Activated CD4-positive, alpha-beta memory T cell treated with anti-CD3 and anti-CD28 coated beads, Interleukin-2, amount 10 ng/mL, durations not matched to agents 7 days and 5 days (primary cell): Measurements from ENCODE around the gene MORN1. TPM values are rescaled to one million over a fixed set of nuclear protein-coding genes. Genes with fewer than 3 reads are reported as not detected.
"Not testable (repeated sequence)": the region's sequence is repeated elsewhere in the genome, so short reads cannot be mapped to it uniquely, and the experiment has no call there.

Experiments used
- CTCF ChIA-PET: fragments of 350-600 bp; sonication (Branson Sonifier 250); formaldehyde crosslinking; loops from one replicate; lab custom pipeline; 2021; ENCODE audit warnings: antibody characterized with exemption, inconsistent platforms; lab: Charles Lee
- POLR2A ChIA-PET: fragments of 350-600 bp; sonication (Branson Sonifier 250); formaldehyde crosslinking; loops from one replicate; lab custom pipeline; 2021; ENCODE audit warnings: antibody characterized with exemption; lab: Charles Lee
- DNase-seq: peaks from one replicate; pipeline ENCODE4 v3.0.0-alpha.2; 2020
- H3K27ac Mint-ChIP-seq: one replicate; pipeline ENCODE4 v1.8.0; 2021; ENCODE audit warnings: mild to moderate bottlenecking, mixed read lengths
- H3K27me3 Mint-ChIP-seq: one replicate; pipeline ENCODE4 v1.8.0; 2021; ENCODE audit warnings: mixed read lengths
- H3K36me3 Mint-ChIP-seq: one replicate; pipeline ENCODE4 v1.8.0; 2021; ENCODE audit warnings: low read depth, mixed read lengths
- H3K4me1 Mint-ChIP-seq: one replicate; pipeline ENCODE4 v1.8.0; 2021; ENCODE audit warnings: mixed read lengths
- H3K4me3 Mint-ChIP-seq: one replicate; pipeline ENCODE4 v1.8.0; 2021; ENCODE audit warnings: mild to moderate bottlenecking, mixed read lengths
- H3K9me3 Mint-ChIP-seq: one replicate; pipeline ENCODE4 v1.8.0; 2021; ENCODE audit warnings: mixed read lengths
- total RNA-seq, 2 experiments: library from RNA; stranded (reverse); gene quantifications; one replicate each; pipeline ENCODE4 v1.2.3, GENCODE V29; 2021

Gene MORN1
- total RNA-seq, 2 experiments from 2014 or later: 6.2 to 6.3 TPM

DNA sequence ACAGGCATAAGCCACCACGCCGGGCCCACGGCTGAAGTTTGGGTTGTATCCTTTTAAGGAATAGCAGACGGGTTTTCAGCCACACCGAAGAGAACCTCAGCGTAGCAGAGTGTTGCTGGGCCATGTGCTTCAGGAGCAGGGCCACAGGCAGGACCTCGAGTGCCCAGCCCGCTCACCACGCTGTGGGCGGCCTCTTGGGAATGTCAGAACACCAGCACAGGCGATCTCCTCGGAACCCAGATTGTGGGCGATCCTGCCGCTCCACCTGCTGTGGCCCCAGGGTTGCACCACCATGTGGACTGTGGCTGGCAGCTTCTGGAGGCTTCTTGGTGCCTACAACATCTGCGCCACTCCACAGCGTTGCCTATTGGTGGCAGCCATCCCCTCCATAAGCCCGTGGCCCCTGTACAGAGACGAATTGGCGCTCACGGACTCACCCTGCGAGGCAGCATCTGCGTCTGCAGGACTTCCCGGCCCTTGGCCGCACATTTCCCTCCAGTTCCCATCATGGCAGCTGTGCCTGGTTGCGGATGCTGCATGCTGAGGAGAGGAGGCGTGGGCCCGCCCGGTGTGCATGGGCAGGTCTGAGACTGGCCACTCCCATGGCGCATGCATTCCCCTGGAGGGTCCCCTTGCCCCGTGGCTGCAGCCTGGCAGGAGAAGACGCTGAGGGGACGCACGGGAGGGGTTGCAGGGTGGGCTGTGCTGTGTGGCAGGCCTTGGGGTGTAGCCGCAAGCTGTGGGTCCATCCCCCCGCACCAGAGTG lies 93.9 kb downstream of the MORN1 start:
- no peaks in the 10 kb centered on the region for H3K27me3 Mint-ChIP-seq
- ChIA-PET POLR2A (interaction anchor here (10.2 kb wide), 1 partner anchor 66 kb away, joined by 148 read pairs; the partner anchor contains the start of gene SKI), CTCF (no interaction called here)
- no peak overlapping the region for H3K27ac Mint-ChIP-seq
- peaks cover 91% of the 10 kb centered on the region for H3K4me1 Mint-ChIP-seq
- no peak overlapping the region for H3K4me3 Mint-ChIP-seq
- H3K9me3 Mint-ChIP-seq: no peaks in the 10 kb centered on the region
- H3K36me3 Mint-ChIP-seq: peaks cover 13% of the 10 kb centered on the region
- no peak for DNase-seq

GRCh38 chr1:2296614-2297013 lies 94.7 kb downstream of the MORN1 start:
- CTCF ChIA-PET: no interaction called here
- peak overlapping the region; percentile 57 for H3K27ac Mint-ChIP-seq

GRCh38 chr1:2296211-2296610 lies 95.1 kb downstream of the MORN1 start:
- Mint-ChIP-seq H3K4me1 (peaks cover 91% of the 10 kb centered on the region), H3K27ac (peak overlapping the region; percentile 57), H3K36me3 (peaks cover 13% of the 10 kb centered on the region)
- DNase-seq, H3K9me3 Mint-ChIP-seq, H3K4me3 Mint-ChIP-seq, CTCF ChIA-PET, H3K27me3 Mint-ChIP-seq: not testable (repeated sequence)
- POLR2A ChIA-PET: interaction anchor here (10.2 kb wide), 1 partner anchor 65 kb away, joined by 148 read pairs; the partner anchor contains the start of gene SKI

More at GRCh38 chr1:2296614-2297013, 94.7 kb downstream of the MORN1 start:
- POLR2A ChIA-PET: interaction anchor here (10.2 kb wide), 1 partner anchor 65 kb away, joined by 148 read pairs; the partner anchor contains the start of gene SKI
- no peak for DNase-seq
- Mint-ChIP-seq H3K36me3 (peaks cover 13% of the 10 kb centered on the region), H3K27me3 (no peaks in the 10 kb centered on the region), H3K4me1 (peaks cover 91% of the 10 kb centered on the region), H3K9me3 (no peaks in the 10 kb centered on the region), H3K4me3 (no peak overlapping the region)

DNA sequence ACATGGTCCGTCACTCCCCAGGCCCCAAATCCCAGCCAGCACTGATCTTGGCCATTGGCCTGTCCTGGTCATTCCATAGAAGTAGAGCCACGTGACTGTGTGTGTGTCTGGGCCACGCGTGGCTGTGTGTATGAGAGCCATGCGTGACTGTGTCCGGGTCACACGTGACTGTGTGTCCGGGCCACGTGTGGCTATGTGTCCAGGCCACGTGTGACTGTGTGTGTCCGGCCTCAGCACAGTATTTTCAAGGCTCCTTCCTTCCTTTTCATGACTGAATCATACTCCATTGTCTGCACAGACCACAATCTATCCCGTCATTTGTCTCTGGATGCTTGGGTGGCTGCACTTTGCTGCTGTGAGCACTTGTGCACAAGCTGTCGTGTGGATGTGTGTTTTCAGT lies 95.8 kb downstream of the MORN1 start:
- ChIA-PET POLR2A (interaction anchor here (0.7 to 10.2 kb wide), 2 partner anchors 40 to 64 kb away, joined by 3 to 148 read pairs; partner anchors contain the start of gene SKI), CTCF (no interaction called here)
- no peak for DNase-seq
- H3K27me3 Mint-ChIP-seq: no peaks in the 10 kb centered on the region
- H3K27ac Mint-ChIP-seq: peak overlapping the region; percentile 21
- no peaks in the 10 kb centered on the region for H3K9me3 Mint-ChIP-seq
- H3K36me3 Mint-ChIP-seq: peaks cover 16% of the 10 kb centered on the region
- no peak overlapping the region for H3K4me3 Mint-ChIP-seq
- H3K4me1 Mint-ChIP-seq: peaks cover 93% of the 10 kb centered on the region

DNA sequence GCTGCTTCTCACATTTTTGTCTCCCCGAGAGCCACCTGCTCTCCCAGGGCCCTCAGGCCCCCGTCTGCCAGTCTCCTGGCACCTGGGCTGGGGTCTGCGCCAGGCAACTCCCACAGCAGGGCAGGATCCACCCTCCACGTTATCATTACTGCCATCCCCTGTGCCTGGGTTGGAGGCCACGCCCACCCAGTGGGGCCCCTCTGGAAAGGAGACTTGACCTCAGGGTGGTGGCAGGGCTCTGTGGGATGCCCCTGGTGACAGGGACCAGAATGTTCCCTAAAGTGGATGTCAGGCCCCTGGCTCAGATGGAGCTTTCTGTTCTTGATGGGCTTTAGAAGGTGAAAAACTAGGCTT lies 96.7 kb downstream of the MORN1 start:
- no peaks in the 10 kb centered on the region for H3K27me3 Mint-ChIP-seq
- ChIA-PET POLR2A (interaction anchor here (0.7 to 10.2 kb wide), 2 partner anchors 38 to 63 kb away, joined by 3 to 148 read pairs; partner anchors contain the start of gene SKI), CTCF (no interaction called here)
- DNase-seq: no peak
- H3K36me3 Mint-ChIP-seq: peaks cover 16% of the 10 kb centered on the region
- H3K9me3 Mint-ChIP-seq: no peaks in the 10 kb centered on the region
- H3K4me1 Mint-ChIP-seq: peaks cover 93% of the 10 kb centered on the region
- no peak overlapping the region for H3K27ac Mint-ChIP-seq
- H3K4me3 Mint-ChIP-seq: no peak overlapping the region

DNA sequence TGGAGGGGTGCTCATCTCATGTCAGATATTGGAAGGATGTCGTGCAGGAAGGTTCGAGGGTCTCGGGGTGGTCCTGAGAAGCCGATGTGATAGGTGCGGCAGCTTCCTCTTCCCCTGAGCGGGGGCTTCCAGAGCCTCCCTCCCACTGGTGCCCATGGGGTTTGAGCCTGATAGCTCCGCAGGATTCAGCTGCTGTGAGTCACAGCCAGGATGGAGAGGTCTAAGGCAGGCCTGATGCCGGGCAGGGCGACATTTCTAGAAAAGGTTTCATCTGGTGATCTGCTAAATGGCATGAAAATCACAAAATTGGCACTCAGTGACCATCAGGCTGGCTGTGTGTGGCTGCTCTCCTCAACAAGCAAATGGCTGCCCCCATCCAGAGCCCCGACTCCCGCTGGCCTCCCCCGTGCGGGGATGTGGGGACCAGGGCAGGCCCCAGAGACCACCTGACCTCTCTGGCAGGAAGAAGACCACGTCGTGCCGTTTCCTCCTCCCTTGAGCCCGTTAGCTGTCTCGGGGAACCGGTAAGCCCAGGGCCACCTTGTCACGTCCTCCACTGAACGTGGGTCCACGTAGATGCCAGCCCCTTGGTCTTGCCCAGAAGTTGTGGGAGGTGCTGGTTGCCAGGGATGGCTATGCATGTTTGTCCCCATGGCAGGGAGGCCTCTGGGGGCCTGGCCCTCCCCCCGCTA lies 97.2 kb downstream of the MORN1 start:
- Mint-ChIP-seq H3K4me3 (no peak overlapping the region), H3K27me3 (no peaks in the 10 kb centered on the region), H3K36me3 (peaks cover 16% of the 10 kb centered on the region), H3K4me1 (peaks cover 92% of the 10 kb centered on the region), H3K9me3 (no peaks in the 10 kb centered on the region), H3K27ac (no peak overlapping the region)
- ChIA-PET CTCF (no interaction called here), POLR2A (interaction anchor here (0.7 to 10.2 kb wide), 3 partner anchors 38 to 63 kb away, joined by 3 to 148 read pairs (median 3); partner anchors contain the start of gene SKI)
- DNase-seq: no peak

DNA sequence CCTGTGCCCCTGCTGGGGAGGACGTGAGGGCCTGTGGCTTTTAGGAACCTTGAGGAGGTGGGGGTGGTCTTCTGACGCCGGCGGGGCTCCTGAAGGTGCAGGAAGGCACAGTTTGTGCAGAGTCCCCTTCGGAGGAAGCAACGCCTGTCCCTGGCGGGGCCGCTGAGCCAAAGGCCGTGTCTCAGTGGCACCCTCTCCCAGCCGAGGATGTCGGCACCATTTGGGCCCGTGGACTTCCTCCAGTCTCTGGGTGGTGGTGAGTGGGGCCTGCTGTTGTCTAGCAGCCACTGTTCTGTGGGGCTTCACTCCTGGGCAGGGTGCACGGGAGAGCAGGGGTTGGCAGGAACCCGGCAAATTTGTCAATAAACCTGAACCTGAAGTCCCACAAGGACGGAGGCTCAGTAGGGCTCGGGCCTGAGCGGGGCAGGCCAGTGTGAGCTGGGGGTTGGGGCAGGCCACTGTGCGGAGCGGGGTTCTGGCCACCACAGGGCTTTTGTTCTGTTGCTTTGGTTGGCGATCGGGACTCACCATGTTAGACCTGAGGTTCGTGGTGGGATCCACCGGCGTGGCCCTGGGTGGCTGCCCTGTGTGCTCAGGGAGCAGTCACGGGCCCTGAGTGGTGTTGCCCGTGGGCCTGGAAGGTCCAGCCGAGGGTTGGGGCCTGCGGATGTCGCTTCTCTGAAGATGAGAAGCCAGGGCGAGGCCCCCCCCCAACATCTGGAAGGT lies 98.5 kb downstream of the MORN1 start:
- Mint-ChIP-seq H3K4me3 (no peak overlapping the region), H3K27me3 (no peaks in the 10 kb centered on the region), H3K27ac (peak overlapping the region; percentile 21), H3K4me1 (peaks cover 93% of the 10 kb centered on the region), H3K9me3 (peaks cover 3% of the 10 kb centered on the region), H3K36me3 (peaks cover 23% of the 10 kb centered on the region)
- ChIA-PET POLR2A (interaction anchor here (1.1 to 5.5 kb wide), 4 partner anchors 8 to 60 kb away, joined by 3 to 93 read pairs (median 46); no protein-coding TSS in a partner anchor), CTCF (interaction anchor here (1.4 to 2.1 kb wide), 2 partner anchors 8 to 19 kb away, joined by 5 read pairs; no protein-coding TSS in a partner anchor)
- no peak for DNase-seq

DNA sequence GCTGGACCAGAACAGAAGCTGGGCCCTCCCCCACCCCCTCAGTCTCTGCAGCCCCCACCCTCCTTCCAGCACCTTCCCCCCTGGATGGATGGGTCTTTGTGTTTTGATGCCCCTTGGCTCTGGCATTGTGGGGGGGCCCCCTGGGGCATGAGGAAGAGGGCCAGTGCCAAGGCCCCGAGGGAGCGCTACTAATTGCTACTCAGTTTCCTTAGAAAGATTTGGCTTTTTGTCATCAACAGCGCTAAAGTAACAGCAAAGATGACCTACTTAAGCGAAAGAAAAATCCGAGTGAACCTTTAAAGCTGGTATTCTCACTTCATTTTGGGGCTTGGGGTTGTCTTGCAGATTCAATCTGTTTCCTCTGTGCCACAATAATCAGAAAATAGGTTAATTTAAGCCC lies 99.8 kb downstream of the MORN1 start:
- H3K9me3 Mint-ChIP-seq: peaks cover 3% of the 10 kb centered on the region
- ChIA-PET CTCF (interaction anchor here (0.9 to 2.4 kb wide), 11 partner anchors 8 to 152 kb away, joined by 3 to 14 read pairs (median 5); partner anchors contain the start of gene FAAP20), POLR2A (interaction anchor here (0.7 to 5.5 kb wide), 10 partner anchors 9 to 142 kb away, joined by 3 to 93 read pairs (median 5); partner anchors contain the start of gene FAAP20)
- H3K27ac Mint-ChIP-seq: peak overlapping the region; percentile 97
- peaks cover 85% of the 10 kb centered on the region for H3K4me1 Mint-ChIP-seq
- peak overlapping the region; percentile 54 for H3K4me3 Mint-ChIP-seq
- peaks cover 23% of the 10 kb centered on the region for H3K36me3 Mint-ChIP-seq
- H3K27me3 Mint-ChIP-seq: no peaks in the 10 kb centered on the region
- DNase-seq: no peak

GRCh38 chr1:2290595-2291510 lies 100.5 kb downstream of the MORN1 start:
- H3K4me1 Mint-ChIP-seq: peaks cover 85% of the 10 kb centered on the region
- ChIA-PET CTCF (interaction anchor here (0.6 to 2.4 kb wide), 11 partner anchors 9 to 151 kb away, joined by 3 to 14 read pairs (median 4); partner anchors contain the start of gene FAAP20), POLR2A (interaction anchor here (0.7 to 5.5 kb wide), 14 partner anchors 10 to 295 kb away, joined by 3 to 93 read pairs (median 5); partner anchors contain the start of gene FAAP20)
- H3K9me3 Mint-ChIP-seq: peaks cover 3% of the 10 kb centered on the region
- H3K27ac Mint-ChIP-seq: peak overlapping the region; percentile 97
- peaks cover 20% of the 10 kb centered on the region for H3K36me3 Mint-ChIP-seq
- DNase-seq: peak; percentile 92
- peak overlapping the region; percentile 74 for H3K4me3 Mint-ChIP-seq
- no peaks in the 10 kb centered on the region for H3K27me3 Mint-ChIP-seq

GRCh38 chr1:2290171-2290578 lies 101.2 kb downstream of the MORN1 start:
- ChIA-PET POLR2A (interaction anchor here (0.7 to 5.5 kb wide), 9 partner anchors 11 to 295 kb away, joined by 3 to 93 read pairs (median 5); partner anchors contain the start of gene FAAP20), CTCF (interaction anchor here (1.5 to 2.4 kb wide), 3 partner anchors 25 to 95 kb away, joined by 5 to 14 read pairs (median 9); partner anchors contain the start of gene FAAP20)
- no peak for DNase-seq
- H3K4me3 Mint-ChIP-seq: peak overlapping the region; percentile 74
- H3K36me3 Mint-ChIP-seq: peaks cover 17% of the 10 kb centered on the region
- H3K4me1 Mint-ChIP-seq: peaks cover 78% of the 10 kb centered on the region
- peak overlapping the region; percentile 97 for H3K27ac Mint-ChIP-seq
- peaks cover 3% of the 10 kb centered on the region for H3K9me3 Mint-ChIP-seq
- no peaks in the 10 kb centered on the region for H3K27me3 Mint-ChIP-seq

DNA sequence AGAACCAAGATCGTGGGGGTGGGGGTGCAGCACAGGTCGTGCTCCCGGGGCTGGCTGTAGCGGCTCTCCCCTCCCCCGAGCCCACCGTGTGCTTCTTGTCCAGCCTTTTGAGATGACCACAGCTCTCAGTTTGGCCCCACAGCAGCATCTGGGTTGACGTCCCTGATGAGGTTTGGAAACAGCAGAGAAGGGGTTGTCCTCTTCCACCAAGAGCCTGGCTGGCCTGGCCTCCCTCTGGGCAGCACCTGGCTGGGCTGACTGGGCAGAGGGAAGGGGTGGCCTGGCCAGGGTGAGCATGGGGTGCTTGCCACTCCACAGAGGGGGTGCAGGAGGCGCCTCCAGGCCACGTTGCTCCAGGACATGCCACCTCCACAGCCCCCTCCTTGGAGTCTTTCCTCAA lies 101.7 kb downstream of the MORN1 start:
- peak overlapping the region; percentile 97 for H3K27ac Mint-ChIP-seq
- H3K36me3 Mint-ChIP-seq: peaks cover 17% of the 10 kb centered on the region
- peak overlapping the region; percentile 74 for H3K4me3 Mint-ChIP-seq
- CTCF ChIA-PET: interaction anchor here (1.0 to 1.2 kb wide), 2 partner anchors 11 to 34 kb away, joined by 4 to 7 read pairs; no protein-coding TSS in a partner anchor
- no peak for DNase-seq
- peaks cover 3% of the 10 kb centered on the region for H3K9me3 Mint-ChIP-seq
- POLR2A ChIA-PET: interaction anchor here (5.2 to 5.5 kb wide), 2 partner anchors 11 to 57 kb away, joined by 78 to 93 read pairs; no protein-coding TSS in a partner anchor
- H3K27me3 Mint-ChIP-seq: no peaks in the 10 kb centered on the region
- H3K4me1 Mint-ChIP-seq: peaks cover 74% of the 10 kb centered on the region
